NCI-H128 (cell line): ENCODE data around the gene FAM180A.
"Not testable (repeated sequence)": the region's sequence is repeated elsewhere in the genome, so short reads cannot be mapped to it uniquely, and the experiment has no call there.

ENCODE experiments used
- DNase-seq: peaks from one replicate; lab custom pipeline; 2025; ENCODE audit not compliant: unreplicated experiment; lab: John Stamatoyannopoulos, UW

The FAM180A gene

GRCh38 chr7:135748770-135749169, at the start of gene FAM180A:
Gene FAM180A (minus strand): TSS chr7:135748813. CDS start chr7:135748580, 233 bp downstream.
- DNase-seq: no peak

DNA sequence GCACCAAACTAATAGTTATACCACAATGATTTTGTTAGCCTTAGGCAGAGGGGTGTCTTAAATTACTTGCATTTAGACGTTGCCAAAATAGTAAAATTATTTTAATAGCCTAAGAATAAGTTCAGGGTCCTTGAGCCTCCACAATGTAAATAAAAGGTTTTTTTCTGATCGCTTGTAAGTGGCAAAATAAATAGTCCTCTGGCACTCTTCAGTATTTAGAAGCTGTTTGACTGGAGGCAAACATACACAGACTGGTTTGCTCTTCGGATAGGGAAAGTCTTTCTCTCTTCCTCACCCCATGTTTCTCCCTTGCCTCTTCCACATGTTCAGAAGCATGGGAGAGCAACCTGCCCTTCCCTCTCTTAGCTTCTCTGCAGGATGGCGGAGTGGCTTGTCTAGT, 49.5 kb upstream of the FAM180A start:
- no peak for DNase-seq

- DNase-seq: no peak
These were observed 47.4 kb upstream of the FAM180A start for GRCh38 chr7:135795846-135796570.

DNA sequence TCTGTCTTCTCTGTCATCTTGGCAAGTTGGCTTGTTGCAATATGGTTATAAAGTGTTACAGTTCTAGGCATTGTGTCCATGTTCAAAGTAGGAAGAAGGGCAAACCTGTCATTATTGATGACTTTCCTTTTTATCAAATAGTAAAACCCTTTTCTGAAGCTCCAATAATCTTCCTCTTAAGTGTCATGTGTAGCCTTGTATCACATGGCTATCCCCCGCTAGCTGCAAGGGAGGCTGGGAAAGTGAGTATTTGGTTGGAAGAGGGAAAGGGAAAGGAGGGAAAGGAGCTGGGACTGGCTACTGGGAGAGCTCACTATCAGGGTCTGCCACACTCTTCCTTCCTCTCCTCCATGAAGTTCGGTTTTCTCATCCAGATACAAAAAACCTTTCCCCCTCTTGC, 45.2 kb upstream of the FAM180A start:
- DNase-seq: no peak

- no peak for DNase-seq
These were observed 44.3 kb upstream of the FAM180A start for GRCh38 chr7:135792866-135793265.

DNA sequence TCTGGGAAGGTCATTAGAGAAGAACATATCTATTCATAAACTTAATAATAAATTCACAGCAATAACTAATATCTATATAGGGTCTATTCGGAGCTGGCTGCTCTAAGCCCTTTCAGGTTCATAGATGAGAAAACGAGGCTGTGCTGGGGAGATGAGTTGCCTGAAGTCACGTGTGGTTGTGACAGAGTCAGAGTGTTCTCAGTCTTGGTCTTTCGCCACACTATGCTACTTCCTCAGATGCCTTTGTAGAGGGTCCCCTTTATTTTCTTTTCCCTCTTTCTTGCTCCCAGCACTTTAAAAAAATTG, 43.7 kb upstream of the FAM180A start:
- DNase-seq: no peak

- no peak for DNase-seq
These were observed 43.1 kb upstream of the FAM180A start for GRCh38 chr7:135791543-135792362.

DNA sequence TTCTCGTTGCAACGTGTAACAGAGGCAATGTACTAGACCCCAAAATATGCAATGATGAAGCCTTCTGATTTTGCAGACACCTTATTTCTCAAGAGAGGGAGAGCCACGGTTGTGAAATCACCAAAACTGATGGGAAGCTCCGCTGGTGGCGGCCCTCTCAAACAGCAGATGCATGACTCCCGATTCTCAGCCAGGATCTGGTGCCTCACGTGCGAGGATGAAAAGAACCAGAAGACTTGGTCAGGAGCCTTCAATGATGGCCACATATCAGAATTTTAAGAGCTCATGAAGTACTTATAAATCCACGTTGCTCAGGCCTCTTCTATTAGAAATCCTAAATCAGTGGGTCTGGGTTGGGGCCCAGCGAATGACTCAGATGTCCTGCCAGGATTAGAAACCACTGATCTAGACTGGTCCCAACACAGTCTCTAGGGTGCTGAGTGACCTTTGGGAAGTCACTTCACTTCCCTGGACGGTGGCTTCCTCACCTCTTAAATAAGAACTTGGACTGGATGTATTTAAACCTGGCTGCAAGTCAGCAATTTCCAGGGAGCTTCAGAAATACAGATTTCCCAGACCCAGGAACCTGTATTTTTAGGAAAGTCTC, 41.9 kb upstream of the FAM180A start:
- no peak for DNase-seq

DNA sequence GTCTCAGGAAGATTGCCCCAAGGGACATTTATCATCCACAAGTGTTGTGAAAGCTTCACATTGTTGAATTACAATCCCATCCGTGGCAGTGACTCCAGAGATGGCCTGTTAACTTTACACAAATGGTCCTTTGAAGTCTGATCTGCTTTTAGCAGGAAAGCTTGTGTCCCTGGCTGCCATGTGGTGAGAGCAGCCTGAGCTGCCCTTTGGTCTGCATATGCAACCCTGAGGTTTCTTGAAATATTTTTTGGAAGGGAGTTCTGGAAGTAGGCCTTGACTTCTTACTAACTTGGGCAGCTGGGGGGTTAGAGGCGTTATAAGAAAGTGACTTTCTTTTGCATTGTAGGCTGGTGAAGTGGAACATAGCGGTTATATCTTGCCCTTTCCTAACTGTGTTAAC, 41.3 kb upstream of the FAM180A start:
- no peak for DNase-seq

- no peak for DNase-seq
These were observed 40.8 kb upstream of the FAM180A start for GRCh38 chr7:135789431-135789830.

- DNase-seq: no peak
These were observed 38.3 kb upstream of the FAM180A start for GRCh38 chr7:135786911-135787310.

DNA sequence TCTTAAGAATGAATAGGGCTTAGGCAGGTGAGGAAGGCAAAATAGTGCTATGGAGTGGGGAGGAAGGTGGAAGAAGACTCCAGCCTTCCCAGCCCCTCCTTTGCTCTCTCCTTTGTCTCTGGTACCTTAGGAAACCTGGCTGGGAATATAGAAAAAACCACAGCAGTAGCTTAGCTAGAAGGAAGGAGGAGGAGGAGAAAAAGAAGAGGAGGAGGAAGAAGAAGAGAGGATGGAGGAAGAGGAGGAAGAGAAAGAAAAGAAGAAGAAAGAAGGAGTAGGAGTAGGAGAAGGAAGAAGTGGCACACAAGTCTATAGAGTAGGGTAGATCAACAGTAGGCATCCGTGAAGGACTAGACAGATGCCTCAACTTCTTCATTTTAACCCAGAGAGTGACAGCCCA, 36.5 kb upstream of the FAM180A start:
- no peak for DNase-seq

DNA sequence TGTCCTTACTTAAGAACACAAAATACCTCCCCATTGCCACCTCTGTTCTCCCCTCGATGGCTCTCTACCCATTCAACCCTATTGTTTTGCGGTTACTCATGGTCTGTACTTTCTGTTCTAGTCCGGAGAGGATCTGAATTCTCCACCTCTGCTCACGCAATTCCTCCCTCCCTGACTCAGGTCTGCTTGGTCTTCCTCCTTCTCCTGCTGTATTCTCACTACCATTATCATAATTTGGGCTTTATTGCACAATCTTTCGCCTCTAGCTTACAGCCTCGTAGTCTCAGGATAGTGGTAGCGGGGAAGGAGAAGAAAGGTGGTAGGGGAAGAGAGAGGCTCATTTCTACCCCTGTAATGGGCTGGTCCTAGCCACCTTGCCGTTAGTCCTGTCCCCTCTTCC, 35.4 kb upstream of the FAM180A start:
- no peak for DNase-seq

GRCh38 chr7:135782801-135783200, 34.2 kb upstream of the FAM180A start:
- DNase-seq: no peak

GRCh38 chr7:135782377-135782776, 33.8 kb upstream of the FAM180A start:
- DNase-seq: no peak

DNA sequence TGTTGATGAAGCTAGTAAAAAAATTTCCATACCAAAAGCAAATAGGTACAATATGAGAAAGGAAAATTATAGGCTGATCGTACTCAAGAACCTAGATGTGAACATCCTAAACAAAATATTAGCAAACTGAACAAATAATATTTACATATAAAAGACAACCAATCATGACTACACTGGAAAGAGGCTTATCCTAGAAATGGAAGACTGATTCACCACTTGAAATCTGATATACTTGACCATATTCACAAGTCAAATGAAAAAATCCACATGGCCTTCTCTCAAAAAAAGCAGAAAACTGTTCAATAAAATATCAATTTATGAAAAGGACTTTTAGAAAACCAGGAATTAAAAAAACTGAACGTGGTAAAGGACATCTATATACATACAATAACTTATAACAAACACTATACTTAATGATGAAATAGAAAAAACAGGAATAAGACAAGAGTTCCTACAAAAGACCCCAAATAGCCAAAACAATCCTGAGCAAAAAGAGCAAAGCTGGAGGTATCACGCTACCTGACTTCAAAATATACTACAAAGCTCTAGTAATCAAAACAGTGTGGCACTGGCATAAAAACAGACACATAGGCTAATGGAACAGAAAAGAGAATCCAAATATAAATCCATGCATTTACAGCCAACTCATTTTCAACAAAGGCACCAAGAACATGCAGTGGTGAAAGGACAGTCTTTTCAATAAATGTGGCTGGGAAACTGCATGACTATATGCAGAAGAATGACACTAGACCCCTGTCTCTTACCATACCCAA, 29.2 kb upstream of the FAM180A start:
- DNase-seq: no peak

GRCh38 chr7:135775915-135776314, 27.3 kb upstream of the FAM180A start:
- DNase-seq: not testable (repeated sequence)

DNA sequence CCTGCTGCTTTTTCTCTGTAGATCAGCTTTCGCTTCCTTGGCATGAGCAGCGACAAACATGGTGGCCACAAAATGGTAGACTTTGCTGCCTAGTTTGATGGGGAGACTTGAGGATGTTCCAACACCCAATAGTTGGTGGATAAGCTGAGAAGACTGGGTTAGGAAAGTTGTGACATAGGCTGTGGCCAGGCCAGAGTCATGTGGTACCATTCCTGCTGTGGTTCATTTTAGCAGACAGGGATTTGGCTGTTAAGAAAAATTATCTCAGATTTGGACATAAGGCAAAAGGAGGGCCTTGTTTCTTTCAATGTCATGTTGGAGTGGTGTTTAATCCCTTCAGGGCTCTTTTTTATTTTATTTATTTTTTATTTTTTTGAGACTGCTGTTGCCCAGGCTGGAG, 26.6 kb upstream of the FAM180A start:
- no peak for DNase-seq

DNA sequence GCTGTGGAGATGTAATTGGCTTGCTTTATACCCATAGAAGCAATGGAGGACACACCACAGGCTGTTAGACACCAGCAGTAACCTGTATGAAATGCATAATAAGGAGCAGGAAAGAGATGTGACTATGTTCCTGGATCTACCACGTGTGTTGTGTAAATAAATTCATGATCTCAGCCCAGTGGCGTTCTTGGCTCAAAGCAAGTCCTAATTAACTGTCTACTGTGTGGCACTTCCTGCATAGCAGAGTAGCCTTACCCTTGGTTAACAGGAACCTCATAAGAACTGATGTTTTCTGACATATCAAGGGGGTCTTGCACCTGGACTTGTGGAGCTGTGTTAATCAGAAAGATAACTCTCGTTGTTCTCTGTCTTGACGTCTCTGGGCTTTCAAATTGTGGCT, 25.7 kb upstream of the FAM180A start:
- no peak for DNase-seq

GRCh38 chr7:135773464-135773863, 24.9 kb upstream of the FAM180A start:
- peak; percentile 27 for DNase-seq

DNA sequence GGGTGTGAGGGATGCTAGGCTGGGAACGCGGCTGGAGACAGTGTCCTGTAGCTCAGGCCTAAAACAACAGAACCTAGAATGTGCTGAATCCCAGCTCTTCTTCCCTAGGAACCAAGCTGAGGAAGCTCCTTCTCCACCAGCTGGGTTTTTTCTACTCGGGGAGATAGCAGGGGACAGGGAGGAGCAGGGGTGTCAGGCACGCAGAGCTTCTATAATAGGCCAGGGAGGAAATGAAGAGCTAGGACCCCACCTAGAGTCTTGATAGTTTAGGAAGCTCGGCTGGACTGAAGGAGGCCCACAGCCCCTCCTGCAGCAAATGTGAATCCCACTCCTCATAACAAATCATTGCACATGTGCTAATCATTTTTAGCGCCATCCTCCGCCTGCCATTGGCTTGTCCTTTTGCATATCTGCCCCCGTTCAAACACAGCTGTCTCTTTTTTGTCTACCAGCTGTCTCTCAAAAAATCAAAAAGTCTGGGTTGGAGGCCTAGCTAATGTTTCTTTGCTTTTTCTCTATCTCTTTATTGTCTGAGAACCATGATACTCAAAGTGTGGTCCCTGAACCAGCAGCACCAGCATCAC, 24.1 kb upstream of the FAM180A start:
- DNase-seq: no peak
